Liver (tissue), 9 donors: Measurements from ENCODE around the gene EXT2. TPM values are rescaled to one million over a fixed set of nuclear protein-coding genes. Genes with fewer than 3 reads are reported as not detected.

Experiments
- DNase-seq: peaks from one replicate; pipeline ENCODE4 v3.0.0-alpha.2; 2017; ENCODE audit warnings: low spot score
- H3K27ac ChIP-seq, 2 donors: one replicate each; pipeline ENCODE4 v1.7.0; 2013; ENCODE audit warnings: inconsistent platforms in 2 of 2, low read length in 2 of 2, control low read depth in 1 of 2, low read depth in 1 of 2, mild to moderate bottlenecking in 1 of 2
- H3K27me3 ChIP-seq, 4 donors: one replicate each; pipeline versions ENCODE4 v1.6.1 to v1.7.0; 2013; ENCODE audit warnings: low read length in 3 of 4, inconsistent platforms in 1 of 4, mild to moderate bottlenecking in 1 of 4, moderate library complexity in 1 of 4; ENCODE audit not compliant: control insufficient read depth in 4 of 4, insufficient read depth in 4 of 4
- H3K36me3 ChIP-seq, 4 donors: one replicate each; pipeline versions ENCODE4 v1.6.1 to v1.7.0; 2013; ENCODE audit warnings: low read length in 3 of 4, mild to moderate bottlenecking in 3 of 4, low read depth in 1 of 4, moderate library complexity in 1 of 4; ENCODE audit not compliant: control insufficient read depth in 4 of 4, insufficient read depth in 3 of 4
- H3K4me1 ChIP-seq, 4 donors: one replicate each; pipeline versions ENCODE4 v1.6.1 to v1.7.0; 2013; ENCODE audit warnings: low read length in 3 of 4, mild to moderate bottlenecking in 3 of 4, moderate library complexity in 1 of 4; ENCODE audit not compliant: control insufficient read depth in 4 of 4, insufficient read depth in 4 of 4
- H3K4me3 ChIP-seq, 3 donors: one replicate each; pipeline versions ENCODE4 v1.6.1 to v1.7.0; 2013; ENCODE audit warnings: low read length in 3 of 3, control low read depth in 1 of 3, low read depth in 1 of 3, mild to moderate bottlenecking in 1 of 3
- H3K9ac ChIP-seq, 2 donors: one replicate each; pipeline ENCODE4 v1.7.0; 2013; ENCODE audit warnings: low read length in 2 of 2, mild to moderate bottlenecking in 2 of 2, moderate library complexity in 2 of 2, control low read depth in 1 of 2, low read depth in 1 of 2
- H3K9me3 ChIP-seq, 4 donors: one replicate each; pipeline versions ENCODE4 v1.6.1 to v1.7.0; 2013; ENCODE audit warnings: low read length in 3 of 4; ENCODE audit not compliant: control insufficient read depth in 4 of 4
- EGR1 ChIP-seq, 2 donors: IDR thresholded peaks; 2 replicates each; pipeline ENCODE4 v1.6.1; 2016 to 2018; ENCODE audit warnings: antibody characterized with exemption in 2 of 2, low read depth in 2 of 2
- FOXA1 ChIP-seq: IDR thresholded peaks from 2 replicates; pipeline ENCODE4 v1.6.1; 2016; ENCODE audit warnings: antibody characterized with exemption
- FOXA2 ChIP-seq: IDR thresholded peaks from 2 replicates; pipeline ENCODE4 v1.6.1; 2016; ENCODE audit warnings: antibody characterized with exemption
- GABPA ChIP-seq, 2 donors: IDR thresholded peaks in 1 of 2; conservative IDR thresholded peaks in 1 of 2; 2 replicates each; pipeline ENCODE4 v1.6.1; 2016; ENCODE audit warnings: antibody characterized with exemption in 2 of 2, mild to moderate bottlenecking in 1 of 2, moderate library complexity in 1 of 2
- HNF4A ChIP-seq, 2 donors: conservative IDR thresholded peaks; 2 replicates each; pipeline ENCODE4 v1.6.1; 2016; ENCODE audit warnings: antibody characterized with exemption in 2 of 2, mild to moderate bottlenecking in 2 of 2
- HNF4G ChIP-seq: IDR thresholded peaks from 2 replicates; pipeline ENCODE4 v1.6.1; 2016; ENCODE audit warnings: antibody characterized with exemption
- JUND ChIP-seq, 2 donors: IDR thresholded peaks; 2 replicates each; pipeline ENCODE4 v1.6.1; 2016; ENCODE audit warnings: antibody characterized with exemption in 2 of 2
- NR2F2 ChIP-seq: IDR thresholded peaks from 2 replicates; pipeline ENCODE4 v1.6.1; 2016; ENCODE audit warnings: antibody characterized with exemption
- RAD21 ChIP-seq, 2 donors: IDR thresholded peaks; 2 replicates each; pipeline ENCODE4 v1.6.1; 2016; ENCODE audit warnings: antibody characterized with exemption in 2 of 2, mild to moderate bottlenecking in 2 of 2
- RXRA ChIP-seq, 2 donors: IDR thresholded peaks; 2 replicates each; pipeline ENCODE4 v1.6.1; 2017 to 2018; ENCODE audit warnings: antibody characterized with exemption in 2 of 2, mild to moderate bottlenecking in 1 of 2
- SP1 ChIP-seq: IDR thresholded peaks from 2 replicates; pipeline ENCODE4 v1.6.1; 2018; ENCODE audit warnings: antibody characterized with exemption, mild to moderate bottlenecking
- TAF1 ChIP-seq: conservative IDR thresholded peaks from 2 replicates; pipeline ENCODE4 v1.6.1; 2016; ENCODE audit warnings: antibody characterized with exemption, mild to moderate bottlenecking
- YY1 ChIP-seq: IDR thresholded peaks from 2 replicates; pipeline ENCODE4 v1.6.1; 2016; ENCODE audit warnings: antibody characterized with exemption, mild to moderate bottlenecking
- WGBS: extraction: QIAGEN DNeasy Blood & Tissue Kit; methylation state at CpG from one replicate; pipeline ENCODE4 v1.1.7; 2013; 5-methylcytosine and 5-hydroxymethylcytosine counted together
- polyA plus RNA-seq, 2 donors: library from polyadenylated mRNA; stranded (reverse) in 1 of 2; unstranded in 1 of 2; fragments of 200-250 nt in 1 of 2; fragments of >200 nt in 1 of 2; fragmentation: Nextera tagmentation in 1 of 2; extraction: Ambion mirVana in 1 of 2; gene quantifications; one replicate each; pipeline versions ENCODE4 v1.2.1 to v1.2.3, GENCODE V29; 2013 to 2015
- total RNA-seq, 2 donors: library from RNA; depleted of rRNA; stranded (reverse); fragments of >200 nt; gene quantifications; one replicate each; pipeline ENCODE4 v1.2.3, GENCODE V29; 2014
- TF ChIP-seq, protein P1 (sequence below): IDR thresholded peaks from 2 replicates; pipeline ENCODE4 v1.6.1; 2016; ENCODE audit warnings: antibody characterized with exemption
- TF ChIP-seq, protein P2 (sequence below): IDR thresholded peaks from 2 replicates; pipeline ENCODE4 v1.6.1; 2016; ENCODE audit warnings: antibody characterized with exemption
- TF ChIP-seq, protein P3 (sequence below): IDR thresholded peaks from 2 replicates; pipeline ENCODE4 v1.6.1; 2016; ENCODE audit warnings: antibody characterized with exemption, mild to moderate bottlenecking
- TF ChIP-seq, protein P4 (sequence below): fragments of 150-350 bp; IDR thresholded peaks from 2 replicates; pipeline ENCODE4 v1.5.1; 2017; ENCODE audit warnings: improper control_type of control experiment, low read depth, low read length; ENCODE audit not compliant: missing input control
- TF ChIP-seq, protein P5 (sequence below): IDR thresholded peaks from 2 replicates; pipeline ENCODE4 v1.6.1; 2016; ENCODE audit warnings: antibody characterized with exemption
- donor health status: healthy.
- donor health status: healthy.
- donor health status: healthy.
- donor health status: healthy.
- donor health status: healthy.

The EXT2 gene
- total and polyA plus RNA-seq, 4 donors: 8.4 to 36.1 (median 29.8) TPM

DNA sequence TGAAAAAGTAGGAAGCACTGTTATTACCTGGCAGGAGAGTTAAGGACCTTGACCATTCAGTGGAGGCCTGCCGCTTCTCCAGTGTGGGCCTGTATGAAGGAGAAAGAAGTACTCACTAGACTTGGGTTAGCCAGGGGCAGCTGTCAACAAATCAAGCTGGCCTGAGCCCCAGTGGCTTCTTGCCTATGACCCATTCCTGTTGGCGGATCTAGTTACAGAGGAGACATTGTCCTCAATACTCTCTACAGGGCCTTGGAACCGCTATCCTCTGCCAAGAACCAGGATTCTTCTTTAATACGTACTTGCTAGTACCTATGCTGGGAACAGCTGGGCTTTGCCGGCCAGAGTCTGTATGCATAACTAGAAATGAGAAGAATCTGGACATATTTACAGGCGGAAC is 146.4 kb downstream of the EXT2 start:
- DNase-seq: no peak
- TF ChIP-seq NR2F2: no peak
- TF ChIP-seq FOXA1: no peak
- TF ChIP-seq HNF4A (conservative IDR thresholded peaks at IDR 0.05): no peak
- TF ChIP-seq RXRA (IDR thresholded peaks at IDR 0.05): no peak
- TF ChIP-seq, protein P1, sequence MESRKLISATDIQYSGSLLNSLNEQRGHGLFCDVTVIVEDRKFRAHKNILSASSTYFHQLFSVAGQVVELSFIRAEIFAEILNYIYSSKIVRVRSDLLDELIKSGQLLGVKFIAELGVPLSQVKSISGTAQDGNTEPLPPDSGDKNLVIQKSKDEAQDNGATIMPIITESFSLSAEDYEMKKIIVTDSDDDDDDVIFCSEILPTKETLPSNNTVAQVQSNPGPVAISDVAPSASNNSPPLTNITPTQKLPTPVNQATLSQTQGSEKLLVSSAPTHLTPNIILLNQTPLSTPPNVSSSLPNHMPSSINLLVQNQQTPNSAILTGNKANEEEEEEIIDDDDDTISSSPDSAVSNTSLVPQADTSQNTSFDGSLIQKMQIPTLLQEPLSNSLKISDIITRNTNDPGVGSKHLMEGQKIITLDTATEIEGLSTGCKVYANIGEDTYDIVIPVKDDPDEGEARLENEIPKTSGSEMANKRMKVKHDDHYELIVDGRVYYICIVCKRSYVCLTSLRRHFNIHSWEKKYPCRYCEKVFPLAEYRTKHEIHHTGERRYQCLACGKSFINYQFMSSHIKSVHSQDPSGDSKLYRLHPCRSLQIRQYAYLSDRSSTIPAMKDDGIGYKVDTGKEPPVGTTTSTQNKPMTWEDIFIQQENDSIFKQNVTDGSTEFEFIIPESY: no peak
- 94% methylated on average over 6 of the region's 6 CpGs for WGBS
- Histone ChIP-seq H3K4me3 (no peak overlapping the region), H3K36me3 (peaks cover 5 to 17% (median 9%) of the 10 kb centered on the region in 4 donors), H3K27ac (no peak overlapping the region), H3K27me3 (no peaks in the 10 kb centered on the region), H3K4me1 (no peaks in the 10 kb centered on the region), H3K9ac (no peak overlapping the region), H3K9me3 (no peaks in the 10 kb centered on the region)

DNA sequence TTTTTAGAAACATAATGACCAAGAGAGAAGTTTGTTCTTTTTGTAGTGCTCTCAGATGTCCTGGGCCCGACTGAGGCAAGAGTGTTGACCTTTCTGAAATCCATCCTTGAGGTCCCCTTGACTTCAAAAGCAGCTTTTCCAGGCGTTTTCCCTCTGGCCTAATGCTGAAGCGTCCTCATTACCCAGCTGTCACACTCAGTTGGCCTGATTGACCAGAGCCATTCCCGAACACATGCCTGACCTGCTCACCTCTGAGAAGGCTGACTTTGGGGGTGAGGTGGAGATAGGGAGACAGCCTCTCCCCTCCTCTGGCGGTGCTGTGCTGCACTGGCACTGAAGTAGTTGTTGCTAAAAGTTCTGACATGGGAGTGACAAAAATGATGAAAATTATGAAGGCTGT is 147.6 kb downstream of the EXT2 start:
- H3K36me3 ChIP-seq: peaks cover 5 to 17% (median 8%) of the 10 kb centered on the region in 4 donors

More for the DNA sequence above, 147.6 kb downstream of the EXT2 start:
- DNase-seq: no peak
- Histone ChIP-seq H3K9me3 (no peaks in the 10 kb centered on the region), H3K4me3 (no peak overlapping the region), H3K9ac (no peak overlapping the region), H3K27ac (no peak overlapping the region), H3K27me3 (no peaks in the 10 kb centered on the region), H3K4me1 (no peaks in the 10 kb centered on the region)
- 80% methylated on average over 5 of the region's 5 CpGs for WGBS
- TF ChIP-seq, protein P1: no peak
- TF ChIP-seq HNF4A (conservative IDR thresholded peaks at IDR 0.05): no peak
- TF ChIP-seq, protein P2, sequence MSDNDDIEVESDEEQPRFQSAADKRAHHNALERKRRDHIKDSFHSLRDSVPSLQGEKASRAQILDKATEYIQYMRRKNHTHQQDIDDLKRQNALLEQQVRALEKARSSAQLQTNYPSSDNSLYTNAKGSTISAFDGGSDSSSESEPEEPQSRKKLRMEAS: no peak
- TF ChIP-seq, protein P3, sequence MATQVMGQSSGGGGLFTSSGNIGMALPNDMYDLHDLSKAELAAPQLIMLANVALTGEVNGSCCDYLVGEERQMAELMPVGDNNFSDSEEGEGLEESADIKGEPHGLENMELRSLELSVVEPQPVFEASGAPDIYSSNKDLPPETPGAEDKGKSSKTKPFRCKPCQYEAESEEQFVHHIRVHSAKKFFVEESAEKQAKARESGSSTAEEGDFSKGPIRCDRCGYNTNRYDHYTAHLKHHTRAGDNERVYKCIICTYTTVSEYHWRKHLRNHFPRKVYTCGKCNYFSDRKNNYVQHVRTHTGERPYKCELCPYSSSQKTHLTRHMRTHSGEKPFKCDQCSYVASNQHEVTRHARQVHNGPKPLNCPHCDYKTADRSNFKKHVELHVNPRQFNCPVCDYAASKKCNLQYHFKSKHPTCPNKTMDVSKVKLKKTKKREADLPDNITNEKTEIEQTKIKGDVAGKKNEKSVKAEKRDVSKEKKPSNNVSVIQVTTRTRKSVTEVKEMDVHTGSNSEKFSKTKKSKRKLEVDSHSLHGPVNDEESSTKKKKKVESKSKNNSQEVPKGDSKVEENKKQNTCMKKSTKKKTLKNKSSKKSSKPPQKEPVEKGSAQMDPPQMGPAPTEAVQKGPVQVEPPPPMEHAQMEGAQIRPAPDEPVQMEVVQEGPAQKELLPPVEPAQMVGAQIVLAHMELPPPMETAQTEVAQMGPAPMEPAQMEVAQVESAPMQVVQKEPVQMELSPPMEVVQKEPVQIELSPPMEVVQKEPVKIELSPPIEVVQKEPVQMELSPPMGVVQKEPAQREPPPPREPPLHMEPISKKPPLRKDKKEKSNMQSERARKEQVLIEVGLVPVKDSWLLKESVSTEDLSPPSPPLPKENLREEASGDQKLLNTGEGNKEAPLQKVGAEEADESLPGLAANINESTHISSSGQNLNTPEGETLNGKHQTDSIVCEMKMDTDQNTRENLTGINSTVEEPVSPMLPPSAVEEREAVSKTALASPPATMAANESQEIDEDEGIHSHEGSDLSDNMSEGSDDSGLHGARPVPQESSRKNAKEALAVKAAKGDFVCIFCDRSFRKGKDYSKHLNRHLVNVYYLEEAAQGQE: no peak
- TF ChIP-seq RAD21 (IDR thresholded peaks at IDR 0.05): no peak
- no peak for TF ChIP-seq GABPA (IDR thresholded peaks at IDR 0.05 in 1 of 2, conservative IDR thresholded peaks at IDR 0.05 in 1 of 2)
- TF ChIP-seq RXRA (IDR thresholded peaks at IDR 0.05): no peak
- TF ChIP-seq, protein P4, sequence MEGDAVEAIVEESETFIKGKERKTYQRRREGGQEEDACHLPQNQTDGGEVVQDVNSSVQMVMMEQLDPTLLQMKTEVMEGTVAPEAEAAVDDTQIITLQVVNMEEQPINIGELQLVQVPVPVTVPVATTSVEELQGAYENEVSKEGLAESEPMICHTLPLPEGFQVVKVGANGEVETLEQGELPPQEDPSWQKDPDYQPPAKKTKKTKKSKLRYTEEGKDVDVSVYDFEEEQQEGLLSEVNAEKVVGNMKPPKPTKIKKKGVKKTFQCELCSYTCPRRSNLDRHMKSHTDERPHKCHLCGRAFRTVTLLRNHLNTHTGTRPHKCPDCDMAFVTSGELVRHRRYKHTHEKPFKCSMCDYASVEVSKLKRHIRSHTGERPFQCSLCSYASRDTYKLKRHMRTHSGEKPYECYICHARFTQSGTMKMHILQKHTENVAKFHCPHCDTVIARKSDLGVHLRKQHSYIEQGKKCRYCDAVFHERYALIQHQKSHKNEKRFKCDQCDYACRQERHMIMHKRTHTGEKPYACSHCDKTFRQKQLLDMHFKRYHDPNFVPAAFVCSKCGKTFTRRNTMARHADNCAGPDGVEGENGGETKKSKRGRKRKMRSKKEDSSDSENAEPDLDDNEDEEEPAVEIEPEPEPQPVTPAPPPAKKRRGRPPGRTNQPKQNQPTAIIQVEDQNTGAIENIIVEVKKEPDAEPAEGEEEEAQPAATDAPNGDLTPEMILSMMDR: no peak
- TF ChIP-seq HNF4G: no peak
- no peak for TF ChIP-seq FOXA2
- TF ChIP-seq EGR1 (IDR thresholded peaks at IDR 0.05; ENCODE audit: low read depth in 2 of 2): no peak
- no peak for TF ChIP-seq TAF1
- no peak for TF ChIP-seq JUND (IDR thresholded peaks at IDR 0.05)
- no peak for TF ChIP-seq FOXA1
- TF ChIP-seq SP1: no peak
- no peak for TF ChIP-seq NR2F2
- TF ChIP-seq, protein P5, sequence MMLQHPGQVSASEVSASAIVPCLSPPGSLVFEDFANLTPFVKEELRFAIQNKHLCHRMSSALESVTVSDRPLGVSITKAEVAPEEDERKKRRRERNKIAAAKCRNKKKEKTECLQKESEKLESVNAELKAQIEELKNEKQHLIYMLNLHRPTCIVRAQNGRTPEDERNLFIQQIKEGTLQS: no peak
- no peak for TF ChIP-seq YY1
